A549 treated with DMSO at 1 μM for 4 hours (cell line): ENCODE results near the gene KHDC1L. TPM values are rescaled to one million over a fixed set of nuclear protein-coding genes. Genes with fewer than 3 reads are reported as not detected.

Experiments used
- total RNA-seq: library from RNA; stranded (reverse); fragments of 200-300 nt; extraction: Qiagen RNA extraction; gene quantifications from 5 replicates; pipeline ENCODE4 v1.2.3, GENCODE V29; 2022; ENCODE audit warnings: low read depth

The KHDC1L gene
- total RNA-seq: 0.20 to 0.81 TPM (median 0.35 TPM) in 4 of 5 replicates, not detected in the other

GRCh38 chr6:73225396-73225795 lies at the start of gene KHDC1L:
Gene KHDC1L, minus strand, starts transcription at chr6:73225496. Its CDS starts 88 bp downstream, at chr6:73225408.

GRCh38 chr6:73262671-73263569 lies 37.6 kb upstream of the KHDC1L start, which contains the start of gene KHDC1:
Gene KHDC1, minus strand, starts transcription at chr6:73263196. Its CDS starts 20,679 bp downstream, at chr6:73242517.

Other genes starting within 250 kb of the KHDC1L start
- gene KHDC1, start 37.7 kb upstream of the KHDC1L start, total RNA-seq: 3.0 to 4.6 TPM (median 4.0 TPM) in 5 replicates
- not detected in 5 replicates for gene DPPA5, start 128.8 kb upstream of the KHDC1L start, total RNA-seq
- not detected in 5 replicates for gene KHDC3L, start 137.2 kb upstream of the KHDC1L start, total RNA-seq
- gene OOEP, start 144.4 kb upstream of the KHDC1L start, total RNA-seq: not detected in 5 replicates
- not detected in 5 replicates for gene DDX43, start 169.3 kb upstream of the KHDC1L start, total RNA-seq
- gene CGAS, start 226.8 kb upstream of the KHDC1L start, total RNA-seq: 4.5 to 7.5 TPM (median 6.8 TPM) in 5 replicates
- gene MTO1, start 236.2 kb upstream of the KHDC1L start, total RNA-seq: 10.1 to 12.9 TPM (median 12.0 TPM) in 5 replicates